HCT116 (cell line): ENCODE measurements around the gene CHMP4B. TPM values are rescaled to one million over a fixed set of nuclear protein-coding genes. Genes with fewer than 3 reads are reported as not detected.

ENCODE experiments used
- ATAC-seq: fragments of 200-7000 bp; cut with Tn5 transposase; 2 replicates; pipeline ENCODE4 v1.9.1; 2020; ENCODE audit warnings: mild to moderate bottlenecking, moderate library complexity
- BruUV-seq: library from RNA; stranded (reverse); fragments of 400-500 nt; replicated peaks from 2 replicates; lab custom pipeline; 2021; lab: Mats Ljungman, UMichigan
- CTCF ChIA-PET: fragments of 300-600 bp; sonication (Branson Sonifier 250); formaldehyde crosslinking; loops from one replicate; lab custom pipeline; 2021; ENCODE audit warnings: antibody characterized with exemption; lab: Charles Lee
- POLR2A ChIA-PET: fragments of 300-600, 350-600 bp; sonication (Branson Sonifier 250); formaldehyde crosslinking; loops from one replicate; lab custom pipeline; 2021; ENCODE audit warnings: antibody characterized with exemption; lab: Charles Lee
- RAD21 ChIA-PET, 2 experiments: fragments of 300-600 bp; sonication (Branson Sonifier 250); formaldehyde crosslinking; loops; one replicate each; lab custom pipeline; 2023; ENCODE audit warnings: low total read pairs in 2 of 2; ENCODE audit not compliant: uncharacterized antibody in 2 of 2, unreplicated experiment in 2 of 2, low non-redundant PET in 1 of 2; lab: Charles Lee
- DNase-seq: peaks from one replicate; pipeline ENCODE4 v3.0.0-alpha.2; 2010; ENCODE audit warnings: low read depth, low spot score
- H2AFZ ChIP-seq: fragments of 200-600 bp; shearing (Covaris generic), sonication (generic); 2 replicates; pipeline ENCODE4 v1.6.1; 2017; ENCODE audit warnings: low read depth, mixed run types, mixed read lengths, antibody characterized with exemption, low read length; ENCODE audit not compliant: poor library complexity, severe bottlenecking
- H3K27ac ChIP-seq: 2 replicates; pipeline ENCODE4 v1.5.1; 2012; ENCODE audit warnings: low read depth, low read length
- H3K27me3 ChIP-seq: fragments of 200-600 bp; sonication (generic); 2 replicates; pipeline ENCODE4 v1.6.1; 2016; ENCODE audit warnings: mixed run types, low read length, mixed read lengths; ENCODE audit not compliant: insufficient read depth
- H3K36me3 ChIP-seq, 2 experiments: fragments of 200-500 bp in 1 of 2; fragments of 200-600 bp in 1 of 2; sonication (Bioruptor generic) in 1 of 2; sonication (generic) in 1 of 2; 2 replicates each; pipeline versions ENCODE4 v1.5.1 to v1.6.1; 2014 to 2016; ENCODE audit warnings: low read length in 2 of 2, inconsistent platforms in 1 of 2, mixed read lengths in 1 of 2, mixed run types in 1 of 2; ENCODE audit not compliant: insufficient read depth in 2 of 2, control insufficient read depth in 1 of 2
- H3K4me1 ChIP-seq, 2 experiments: fragments of 200-600 bp in 1 of 2; sonication (generic) in 1 of 2; 2 replicates each; pipeline versions ENCODE4 v1.5.1 to v1.6.1; 2012 to 2017; ENCODE audit warnings: low read length in 2 of 2, inconsistent platforms in 1 of 2, mild to moderate bottlenecking in 1 of 2, mixed read lengths in 1 of 2, mixed run types in 1 of 2, moderate library complexity in 1 of 2; ENCODE audit not compliant: insufficient read depth in 2 of 2, control insufficient read depth in 1 of 2
- H3K4me2 ChIP-seq: fragments of 200-600 bp; sonication (generic); 2 replicates; pipeline ENCODE4 v1.6.1; 2017; ENCODE audit warnings: mixed run types, low read length, mixed read lengths
- H3K4me3 ChIP-seq, 2 experiments: fragments of 200-600 bp in 1 of 2; sonication (generic) in 1 of 2; replicated peaks in 1 of 2; 2 replicates each; pipeline ENCODE4 v1.5.1; 2011 to 2016; ENCODE audit warnings: low read length in 2 of 2, control low read depth in 1 of 2, low read depth in 1 of 2, mild to moderate bottlenecking in 1 of 2, mixed read lengths in 1 of 2, mixed run types in 1 of 2
- H3K79me2 ChIP-seq: fragments of 200-600 bp; sonication (generic); 2 replicates; pipeline ENCODE4 v1.6.1; 2017; ENCODE audit warnings: mild to moderate bottlenecking, mixed run types, low read length, moderate library complexity, mixed read lengths; ENCODE audit not compliant: insufficient read depth
- H3K9ac ChIP-seq: fragments of 200-600 bp; sonication (generic); 2 replicates; pipeline ENCODE4 v1.6.1; 2016; ENCODE audit warnings: low read length, mixed read lengths
- H3K9me2 ChIP-seq: fragments of 200-600 bp; sonication (generic), shearing (Covaris generic); 2 replicates; pipeline ENCODE4 v1.6.1; 2017; ENCODE audit warnings: mixed run types, mild to moderate bottlenecking, moderate library complexity; ENCODE audit not compliant: insufficient read depth
- H3K9me3 ChIP-seq, 2 experiments: fragments of 200-500 bp in 1 of 2; fragments of 200-600 bp in 1 of 2; sonication (Bioruptor generic) in 1 of 2; sonication (generic) in 1 of 2; 2 replicates each; pipeline ENCODE4 v1.6.1; 2014 to 2017; ENCODE audit warnings: low read length in 2 of 2, mixed read lengths in 2 of 2, inconsistent platforms in 1 of 2, low read depth in 1 of 2, mild to moderate bottlenecking in 1 of 2, mixed run types in 1 of 2, moderate library complexity in 1 of 2; ENCODE audit not compliant: control insufficient read depth in 1 of 2, insufficient read depth in 1 of 2
- H4K20me1 ChIP-seq: fragments of 200-600 bp; sonication (generic), shearing (Covaris generic); 2 replicates; pipeline ENCODE4 v1.6.1; 2017; ENCODE audit warnings: mixed run types, mild to moderate bottlenecking, moderate library complexity; ENCODE audit not compliant: insufficient read depth
- ATF3 ChIP-seq: IDR thresholded peaks from 2 replicates; pipeline ENCODE4 v1.6.1; 2012
- CBX3 ChIP-seq: IDR thresholded peaks from 2 replicates; pipeline ENCODE4 v1.6.1; 2012; ENCODE audit warnings: low read depth
- CTCF ChIP-seq, 3 experiments: fragments of 200-600 bp in 1 of 3; sonication (generic) in 1 of 3; IDR thresholded peaks in 2 of 3; conservative IDR thresholded peaks in 1 of 3; 2 replicates each; pipeline ENCODE4 v1.5.1; 2012 to 2017; ENCODE audit warnings: low read depth in 2 of 3, low read length in 2 of 3, antibody characterized with exemption in 1 of 3, borderline replicate concordance in 1 of 3, control low read depth in 1 of 3, mild to moderate bottlenecking in 1 of 3, mixed read lengths in 1 of 3, mixed run types in 1 of 3, moderate library complexity in 1 of 3; ENCODE audit not compliant: insufficient read depth in 1 of 3
- EGR1 ChIP-seq: IDR thresholded peaks from 2 replicates; pipeline ENCODE4 v1.6.1; 2012; ENCODE audit warnings: low read depth
- ELF1 ChIP-seq: IDR thresholded peaks from 2 replicates; pipeline ENCODE4 v1.6.1; 2012; ENCODE audit warnings: low read depth, borderline replicate concordance
- EZH2 ChIP-seq: fragments of 200-600 bp; sonication (generic); IDR thresholded peaks from 2 replicates; pipeline ENCODE4 v1.6.1; 2017; ENCODE audit warnings: antibody characterized with exemption, mixed run types
- EZH2phosphoT487 ChIP-seq: fragments of 200-600 bp; IDR thresholded peaks from 2 replicates; pipeline ENCODE4 v1.6.1; 2018; ENCODE audit warnings: antibody characterized with exemption, borderline replicate concordance
- JUND ChIP-seq: IDR thresholded peaks from 2 replicates; pipeline ENCODE4 v1.6.1; 2012
- POLR2AphosphoS5 ChIP-seq: IDR thresholded peaks from 2 replicates; pipeline ENCODE4 v1.6.1; 2011; ENCODE audit warnings: mild to moderate bottlenecking, low read depth, low read length, moderate library complexity
- RAD21 ChIP-seq: IDR thresholded peaks from 2 replicates; pipeline ENCODE4 v1.6.1; 2012; ENCODE audit warnings: low read depth, mild to moderate bottlenecking
- SIN3A ChIP-seq: IDR thresholded peaks from 2 replicates; pipeline ENCODE4 v1.6.1; 2012; ENCODE audit warnings: low read depth
- SP1 ChIP-seq: IDR thresholded peaks from 2 replicates; pipeline ENCODE4 v1.6.1; 2012; ENCODE audit warnings: low read depth
- SRF ChIP-seq: IDR thresholded peaks from 2 replicates; pipeline ENCODE4 v1.6.1; 2012; ENCODE audit warnings: low read depth
- TCF7L2 ChIP-seq: IDR thresholded peaks from 2 replicates; pipeline ENCODE4 v1.7.0; 2011; ENCODE audit warnings: borderline replicate concordance, inconsistent platforms; ENCODE audit not compliant: insufficient read depth, insufficient read length; ENCODE audit errors: extremely low read depth
- YY1 ChIP-seq: IDR thresholded peaks from 2 replicates; pipeline ENCODE4 v1.6.1; 2011; ENCODE audit warnings: low read length, low read depth, moderate library complexity, mild to moderate bottlenecking; ENCODE audit not compliant: insufficient replicate concordance; ENCODE audit errors: extremely low read depth
- ZFX ChIP-seq: fragments of 450-650 bp; IDR thresholded peaks from 2 replicates; pipeline ENCODE4 v1.6.1; 2017
- ZNF274 ChIP-seq: fragments of 200-500 bp; sonication (Bioruptor generic); IDR thresholded peaks from 2 replicates; pipeline ENCODE4 v1.6.1; 2014; ENCODE audit warnings: mild to moderate bottlenecking, low read depth, low read length, inconsistent platforms
- intact Hi-C: fragments of 100-400 bp; cut with micrococcal nuclease; formaldehyde crosslinking; loops from 2 replicates; pipeline ENCODE4 v1.10.0; 2022
- total RNA-seq: library from RNA; stranded (reverse); gene quantifications from one replicate; pipeline ENCODE4 v1.2.1, GENCODE V29; 2021; ENCODE audit not compliant: unreplicated experiment
- TF ChIP-seq, protein P1 (sequence below): IDR thresholded peaks from 2 replicates; pipeline ENCODE4 v1.6.1; 2011; ENCODE audit warnings: mild to moderate bottlenecking, low read length, moderate library complexity; ENCODE audit not compliant: insufficient replicate concordance; ENCODE audit errors: extremely low read depth

Gene CHMP4B
- total RNA-seq, 1 experiment from 2014 or later, result 56.9 TPM

GRCh38 chr20:33829636-33830035, 18.5 kb downstream of the CHMP4B start:
- no peak overlapping the region for H3K27ac ChIP-seq
- 0 out of 4 replicates have a peak, but pooled peaks cover 0 to 4% of the 10 kb centered on the region in 2 experiments for H3K4me1 ChIP-seq
- H3K4me3 ChIP-seq, result no peak overlapping the region
- intact Hi-C loops, result no loop called here
- POLR2A ChIA-PET, result no interaction called here
- ATAC-seq (no peak), DNase-seq (no peak)
- H4K20me1 ChIP-seq, result no peaks in the 10 kb centered on the region
- peaks cover 58% of the 10 kb centered on the region for H3K79me2 ChIP-seq
- no peak overlapping the region for H3K4me2 ChIP-seq
- H3K27me3 ChIP-seq, result no peaks in the 10 kb centered on the region
- CTCF ChIA-PET, result no interaction called here
- no peaks in the 10 kb centered on the region for H3K9me3 ChIP-seq
- no peaks in the 10 kb centered on the region for H3K9me2 ChIP-seq
- RAD21 ChIA-PET, result no interaction called here
- no peaks in the 10 kb centered on the region for H3K36me3 ChIP-seq
- no TSS peak for BruUV-seq
- no peak overlapping the region for H2AFZ ChIP-seq
- no peak overlapping the region for H3K9ac ChIP-seq
- TF ChIP-seq SP1 (no peak), ELF1 (no peak), EZH2 (no peak), CBX3 (no peak), YY1 (no peak), RAD21 (no peak), SIN3A (no peak), TCF7L2 (no peak), POLR2AphosphoS5 (no peak), ATF3 (no peak), EZH2phosphoT487 (no peak), CTCF (IDR thresholded peaks at IDR 0.05 in 2 of 3, conservative IDR thresholded peaks at IDR 0.05 in 1 of 3; ENCODE audit: borderline replicate concordance in 1 of 3, insufficient read depth in 1 of 3, low read depth in 2 of 3, low read length in 2 of 3) (no peak), ZNF274 (no peak), EGR1 (no peak), ZFX (no peak), SRF (no peak), JUND (no peak)
- TF ChIP-seq, protein P1, sequence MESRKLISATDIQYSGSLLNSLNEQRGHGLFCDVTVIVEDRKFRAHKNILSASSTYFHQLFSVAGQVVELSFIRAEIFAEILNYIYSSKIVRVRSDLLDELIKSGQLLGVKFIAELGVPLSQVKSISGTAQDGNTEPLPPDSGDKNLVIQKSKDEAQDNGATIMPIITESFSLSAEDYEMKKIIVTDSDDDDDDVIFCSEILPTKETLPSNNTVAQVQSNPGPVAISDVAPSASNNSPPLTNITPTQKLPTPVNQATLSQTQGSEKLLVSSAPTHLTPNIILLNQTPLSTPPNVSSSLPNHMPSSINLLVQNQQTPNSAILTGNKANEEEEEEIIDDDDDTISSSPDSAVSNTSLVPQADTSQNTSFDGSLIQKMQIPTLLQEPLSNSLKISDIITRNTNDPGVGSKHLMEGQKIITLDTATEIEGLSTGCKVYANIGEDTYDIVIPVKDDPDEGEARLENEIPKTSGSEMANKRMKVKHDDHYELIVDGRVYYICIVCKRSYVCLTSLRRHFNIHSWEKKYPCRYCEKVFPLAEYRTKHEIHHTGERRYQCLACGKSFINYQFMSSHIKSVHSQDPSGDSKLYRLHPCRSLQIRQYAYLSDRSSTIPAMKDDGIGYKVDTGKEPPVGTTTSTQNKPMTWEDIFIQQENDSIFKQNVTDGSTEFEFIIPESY, result no peak
